Keratinocyte (primary cell): ENCODE data around the gene CAST.

Experiments used
- CTCF ChIP-seq, 3 experiments: IDR thresholded peaks in 1 of 3; conservative IDR thresholded peaks in 1 of 3; optimal IDR thresholded peaks in 1 of 3; 2 replicates in 2 of 3; 3 replicates in 1 of 3; pipeline versions ENCODE3 to v1.5.1; 2011; ENCODE audit warnings: low read length in 3 of 3, mild to moderate bottlenecking in 3 of 3, moderate library complexity in 2 of 3, control low read depth in 1 of 3, inconsistent platforms in 1 of 3; ENCODE audit not compliant: insufficient read depth in 2 of 3; ENCODE audit errors: extremely low read depth in 1 of 3
- EZH2 ChIP-seq: IDR thresholded peaks from one replicate; pipeline ENCODE4 v1.6.1; 2012; ENCODE audit warnings: inconsistent platforms, mild to moderate bottlenecking, low read length, moderate library complexity

DNA sequence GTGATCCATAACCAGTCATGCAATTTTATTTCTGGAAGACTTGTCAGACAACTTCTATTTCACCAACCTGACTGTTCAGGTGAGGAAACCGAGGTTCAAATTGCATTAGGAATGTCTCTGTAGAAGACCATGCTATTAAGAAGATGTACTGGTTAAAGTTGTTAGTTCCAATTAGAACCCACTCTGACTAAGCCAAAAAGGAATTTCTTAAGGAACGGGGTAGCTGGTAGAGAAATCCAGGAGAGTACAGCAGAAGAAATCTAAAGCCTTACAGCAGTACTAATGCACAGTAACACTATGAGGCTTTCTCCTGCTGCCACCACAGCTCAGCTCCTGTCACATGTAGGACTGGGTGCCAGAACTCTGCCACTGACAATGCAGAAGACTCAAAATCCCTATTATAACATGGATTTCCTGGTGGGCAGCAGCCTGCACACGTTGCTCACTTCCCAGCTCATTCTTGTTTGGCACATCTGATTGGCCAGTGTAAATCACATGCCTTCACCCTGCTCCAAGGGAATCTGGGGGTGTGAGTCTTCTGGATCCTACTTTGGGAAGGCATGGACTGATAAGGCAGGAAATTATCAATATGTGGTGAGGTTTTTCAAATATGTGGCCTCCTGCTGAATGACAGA is 37.1 kb downstream of the CAST start:
- TF ChIP-seq CTCF (optimal IDR thresholded peaks at IDR 0.05 in 1 of 3, IDR thresholded peaks at IDR 0.05 in 1 of 3, conservative IDR thresholded peaks at IDR 0.05 in 1 of 3; ENCODE audit: extremely low read depth in 1 of 3, insufficient read depth in 2 of 3, low read length in 3 of 3) (no peak), EZH2 (no peak)
